Measurements from ENCODE around the gene MT3.
"Not testable (repeated sequence)": the region's sequence is repeated elsewhere in the genome, so short reads cannot be mapped to it uniquely, and the experiment has no call there.

Gene MT3

GRCh38 chr16:56580391-56581048 is 8.8 kb upstream of the MT3 start:
- DNase-seq (ENCODE audit: low read depth, low spot score): no peak

GRCh38 chr16:56582911-56583310 is 6.4 kb upstream of the MT3 start:
- not testable (repeated sequence) for DNase-seq (ENCODE audit: low read depth, low spot score)

GRCh38 chr16:56583351-56584168 is 5.8 kb upstream of the MT3 start:
- DNase-seq (ENCODE audit: low read depth, low spot score): no peak

- DNase-seq (ENCODE audit: low read depth, low spot score): no peak
Measured at GRCh38 chr16:56584276-56584675, 5.1 kb upstream of the MT3 start.

- no peak for DNase-seq (ENCODE audit: low read depth, low spot score)
Measured at GRCh38 chr16:56588781-56589140, 567 bp upstream of the MT3 start.

GRCh38 chr16:56591377-56592060 is 2.2 kb downstream of the MT3 start:
- no peak for DNase-seq (ENCODE audit: low read depth, low spot score)

- no peak for DNase-seq (ENCODE audit: low read depth, low spot score)
Measured at GRCh38 chr16:56593573-56594291, 4.4 kb downstream of the MT3 start.

- no peak for DNase-seq (ENCODE audit: low read depth, low spot score)
Measured at GRCh38 chr16:56594292-56594619, 4.9 kb downstream of the MT3 start.

GRCh38 chr16:56600398-56600999 is 11.2 kb downstream of the MT3 start:
- DNase-seq (ENCODE audit: low read depth, low spot score): no peak

- no peak for DNase-seq (ENCODE audit: low read depth, low spot score)
Measured at GRCh38 chr16:56601325-56601724, 12.0 kb downstream of the MT3 start.

- no peak for DNase-seq (ENCODE audit: low read depth, low spot score)
Measured at GRCh38 chr16:56603589-56603988, 14.3 kb downstream of the MT3 start.

- no peak for DNase-seq (ENCODE audit: low read depth, low spot score)
Measured at GRCh38 chr16:56604966-56605365, 15.6 kb downstream of the MT3 start.

- DNase-seq (ENCODE audit: low read depth, low spot score): no peak
Measured at GRCh38 chr16:56605475-56605874, 16.1 kb downstream of the MT3 start.

- DNase-seq (ENCODE audit: low read depth, low spot score): no peak
Measured at GRCh38 chr16:56606071-56606475, 16.7 kb downstream of the MT3 start.

- DNase-seq (ENCODE audit: low read depth, low spot score): no peak
Measured at GRCh38 chr16:56606476-56607108, 17.3 kb downstream of the MT3 start.

GRCh38 chr16:56607109-56607618 is 17.8 kb downstream of the MT3 start:
- DNase-seq (ENCODE audit: low read depth, low spot score): no peak

GRCh38 chr16:56607675-56608042 is 18.3 kb downstream of the MT3 start:
- DNase-seq (ENCODE audit: low read depth, low spot score): no peak

- no peak for DNase-seq (ENCODE audit: low read depth, low spot score)
Measured at GRCh38 chr16:56608043-56608875, 18.9 kb downstream of the MT3 start, which contains the start of gene MT2A. TSS of gene MT2A (plus strand) at chr16:56608584. CDS start at chr16:56608656, 72 bp downstream.

- no peak for DNase-seq (ENCODE audit: low read depth, low spot score)
Measured at GRCh38 chr16:56608876-56609462, 19.6 kb downstream of the MT3 start.

- no peak for DNase-seq (ENCODE audit: low read depth, low spot score)
Measured at GRCh38 chr16:56609463-56609921, 20.2 kb downstream of the MT3 start.

All from iPS DF 19.7 (cell line).